ENCODE data around the gene C3orf38. TPM values are rescaled to one million over a fixed set of nuclear protein-coding genes. Genes with fewer than 3 reads are reported as not detected.
"Not testable (repeated sequence)": the region's sequence is repeated elsewhere in the genome, so short reads cannot be mapped to it uniquely, and the experiment has no call there.

The C3orf38 gene
- total RNA-seq, 1 donor from 2014 or later = 61.6 TPM

GRCh38 chr3:88168171-88168570 lies 18.4 kb downstream of the C3orf38 start:
- H4K20me1 ChIP-seq (ENCODE audit: low read depth) = peaks cover 3% of the 10 kb centered on the region
- no peaks in the 10 kb centered on the region for H3K4me1 Mint-ChIP-seq
- H3K27me3 ChIP-seq = no peaks in the 10 kb centered on the region
- no peak overlapping the region for H3K9ac ChIP-seq
- no peaks in the 10 kb centered on the region for H3K36me3 ChIP-seq
- TF ChIP-seq CTCF (IDR thresholded peaks at IDR 0.05) (no peak), EZH2phosphoT487 (IDR thresholded peaks at IDR 0.05) (no peak), EZH2 (IDR thresholded peaks at IDR 0.05) (no peak)
- no peak overlapping the region for H2AFZ ChIP-seq (replicated peaks)
- no peak overlapping the region for H3K4me2 ChIP-seq
- H3K27ac ChIP-seq = no peak overlapping the region
- no peaks in the 10 kb centered on the region for H3F3A ChIP-seq (ENCODE audit: low read depth)
- no peaks in the 10 kb centered on the region for H3K9me3 ChIP-seq (ENCODE audit: low read depth)
- H3K4me3 ChIP-seq = no peak overlapping the region
- no peaks in the 10 kb centered on the region for H3K4me1 ChIP-seq
- DNase-seq (ENCODE audit: low spot score) = no peak
- no peak overlapping the region for H3K27ac Mint-ChIP-seq
- H3K9me3 Mint-ChIP-seq = peaks cover 4% of the 10 kb centered on the region
- no peak overlapping the region for H3K4me3 Mint-ChIP-seq
- peaks cover 15% of the 10 kb centered on the region for H3K36me3 Mint-ChIP-seq
- H3K79me2 ChIP-seq (ENCODE audit: low read depth) = peaks cover 7% of the 10 kb centered on the region
- peaks cover 2% of the 10 kb centered on the region for H3K27me3 Mint-ChIP-seq (ENCODE audit: insufficient read depth, low read depth)

GRCh38 chr3:88180398-88180999 lies 30.7 kb downstream of the C3orf38 start:
- no peaks in the 10 kb centered on the region for H3K79me2 ChIP-seq (ENCODE audit: low read depth)
- no peaks in the 10 kb centered on the region for H3K4me1 ChIP-seq
- no peaks in the 10 kb centered on the region for H3K9me3 ChIP-seq (ENCODE audit: low read depth)
- H3K27me3 ChIP-seq = no peaks in the 10 kb centered on the region
- no peak overlapping the region for H3K27ac ChIP-seq
- no peak overlapping the region for H3K4me3 ChIP-seq
- H3K27ac Mint-ChIP-seq = no peak overlapping the region
- H3K4me2 ChIP-seq = no peak overlapping the region
- TF ChIP-seq EZH2 (IDR thresholded peaks at IDR 0.05) (no peak), EZH2phosphoT487 (IDR thresholded peaks at IDR 0.05) (no peak), CTCF (IDR thresholded peaks at IDR 0.05) (peak; percentile 49)
- no peaks in the 10 kb centered on the region for H3K36me3 ChIP-seq
- no peaks in the 10 kb centered on the region for H3K27me3 Mint-ChIP-seq (ENCODE audit: insufficient read depth, low read depth)
- H3K4me1 Mint-ChIP-seq = no peaks in the 10 kb centered on the region
- no peak overlapping the region for H3K4me3 Mint-ChIP-seq
- H4K20me1 ChIP-seq (ENCODE audit: low read depth) = no peaks in the 10 kb centered on the region
- peaks cover 14% of the 10 kb centered on the region for H3K9me3 Mint-ChIP-seq
- no peaks in the 10 kb centered on the region for H3K36me3 Mint-ChIP-seq
- no peaks in the 10 kb centered on the region for H3F3A ChIP-seq (ENCODE audit: low read depth)
- no peak overlapping the region for H2AFZ ChIP-seq (replicated peaks)
- no peak overlapping the region for H3K9ac ChIP-seq
- peak; percentile 6 for DNase-seq (ENCODE audit: low spot score)

GRCh38 chr3:88182165-88182918 lies 32.6 kb downstream of the C3orf38 start:
- H3K27me3 ChIP-seq; H3K27me3 Mint-ChIP-seq (ENCODE audit: insufficient read depth, low read depth); H3K79me2 ChIP-seq (ENCODE audit: low read depth); DNase-seq (ENCODE audit: low spot score); H3K27ac ChIP-seq; H3K9ac ChIP-seq; H4K20me1 ChIP-seq (ENCODE audit: low read depth); H3K4me2 ChIP-seq; H3K4me1 ChIP-seq; H3K27ac Mint-ChIP-seq; H3K36me3 Mint-ChIP-seq; H3K36me3 ChIP-seq; H2AFZ ChIP-seq (replicated peaks); H3K4me3 ChIP-seq; H3K9me3 ChIP-seq (ENCODE audit: low read depth); H3K4me1 Mint-ChIP-seq; H3K4me3 Mint-ChIP-seq; H3F3A ChIP-seq (ENCODE audit: low read depth): not testable (repeated sequence)
- peaks cover 16% of the 10 kb centered on the region for H3K9me3 Mint-ChIP-seq

- no peaks in the 10 kb centered on the region for H4K20me1 ChIP-seq (ENCODE audit: low read depth)
- no peaks in the 10 kb centered on the region for H3K36me3 Mint-ChIP-seq
- no peak overlapping the region for H2AFZ ChIP-seq (replicated peaks)
- TF ChIP-seq EZH2phosphoT487 (IDR thresholded peaks at IDR 0.05) = no peak
- no peak for TF ChIP-seq CTCF (IDR thresholded peaks at IDR 0.05)
- no peak for TF ChIP-seq EZH2 (IDR thresholded peaks at IDR 0.05)
- H3K27me3 ChIP-seq = no peaks in the 10 kb centered on the region
- no peaks in the 10 kb centered on the region for H3K36me3 ChIP-seq
- H3K27ac Mint-ChIP-seq = no peak overlapping the region
- no peaks in the 10 kb centered on the region for H3F3A ChIP-seq (ENCODE audit: low read depth)
- H3K27me3 Mint-ChIP-seq (ENCODE audit: insufficient read depth, low read depth) = peaks cover 4% of the 10 kb centered on the region
- no peaks in the 10 kb centered on the region for H3K79me2 ChIP-seq (ENCODE audit: low read depth)
- H3K4me1 ChIP-seq = no peaks in the 10 kb centered on the region
- no peaks in the 10 kb centered on the region for H3K9me3 ChIP-seq (ENCODE audit: low read depth)
- H3K4me3 Mint-ChIP-seq = no peak overlapping the region
- no peaks in the 10 kb centered on the region for H3K4me1 Mint-ChIP-seq
- H3K4me2 ChIP-seq = no peak overlapping the region
- no peak overlapping the region for H3K27ac ChIP-seq
- H3K9ac ChIP-seq = no peak overlapping the region
- H3K4me3 ChIP-seq = no peak overlapping the region
- peaks cover 12% of the 10 kb centered on the region for H3K9me3 Mint-ChIP-seq
- DNase-seq (ENCODE audit: low spot score) = no peak
Measured at GRCh38 chr3:88188436-88188835, 38.7 kb downstream of the C3orf38 start.

Measured in neural progenitor cell (in vitro differentiated cells).